Mesenchymal stem cell (in vitro differentiated cells and primary cell): Measurements from ENCODE around the gene MUC4.

ENCODE experiments used
- DNase-seq: peaks from one replicate; pipeline ENCODE4 v3.0.0-alpha.2; 2013
- H2AFZ ChIP-seq: one replicate; pipeline ENCODE4 v1.6.1; 2013; ENCODE audit warnings: low read depth, mild to moderate bottlenecking, control low read depth, inconsistent platforms, low read length, moderate library complexity
- H2AK5ac ChIP-seq: 2 replicates; pipeline ENCODE4 v1.6.1; 2013; ENCODE audit warnings: low read length, moderate library complexity, mild to moderate bottlenecking, inconsistent platforms; ENCODE audit not compliant: severe bottlenecking
- H2BK120ac ChIP-seq: one replicate; pipeline ENCODE4 v1.6.1; 2013; ENCODE audit warnings: low read depth, mild to moderate bottlenecking, inconsistent platforms, low read length, moderate library complexity
- H2BK12ac ChIP-seq, 2 experiments: one replicate each; pipeline ENCODE4 v1.6.1; 2013; ENCODE audit warnings: inconsistent platforms in 2 of 2, low read length in 2 of 2, mild to moderate bottlenecking in 2 of 2, moderate library complexity in 2 of 2, control low read depth in 1 of 2
- H2BK15ac ChIP-seq: one replicate; pipeline ENCODE4 v1.6.1; 2013; ENCODE audit warnings: mild to moderate bottlenecking, low read depth, inconsistent platforms; ENCODE audit not compliant: poor library complexity, severe bottlenecking
- H2BK5ac ChIP-seq: 2 replicates; pipeline ENCODE4 v1.6.1; 2013; ENCODE audit warnings: low read depth, mild to moderate bottlenecking, low read length, control low read depth, inconsistent platforms; ENCODE audit not compliant: poor library complexity, severe bottlenecking
- H3K14ac ChIP-seq, 2 experiments: one replicate each; pipeline ENCODE4 v1.6.1; 2013; ENCODE audit warnings: inconsistent platforms in 2 of 2, low read length in 2 of 2, control low read depth in 1 of 2, mild to moderate bottlenecking in 1 of 2, moderate library complexity in 1 of 2
- H3K18ac ChIP-seq, 2 experiments: one replicate each; pipeline ENCODE4 v1.6.1; 2013; ENCODE audit warnings: inconsistent platforms in 2 of 2, low read length in 2 of 2, control low read depth in 1 of 2, low read depth in 1 of 2, mild to moderate bottlenecking in 1 of 2
- H3K23ac ChIP-seq, 2 experiments: one replicate each; pipeline ENCODE4 v1.6.1; 2013; ENCODE audit warnings: inconsistent platforms in 2 of 2, low read length in 2 of 2, mild to moderate bottlenecking in 2 of 2, moderate library complexity in 2 of 2, control low read depth in 1 of 2
- H3K27ac ChIP-seq: 2 replicates; pipeline ENCODE4 v1.5.1; 2013; ENCODE audit warnings: mild to moderate bottlenecking, moderate library complexity, low read length, control low read depth, inconsistent platforms; ENCODE audit not compliant: poor library complexity, severe bottlenecking
- H3K27me3 ChIP-seq, 2 experiments: 2 replicates each; pipeline versions ENCODE4 v1.6.1 to v1.7.0; 2013; ENCODE audit warnings: low read length in 2 of 2, mild to moderate bottlenecking in 2 of 2, moderate library complexity in 2 of 2, control low read depth in 1 of 2, inconsistent platforms in 1 of 2; ENCODE audit not compliant: control insufficient read depth in 1 of 2, insufficient read depth in 1 of 2
- H3K36me3 ChIP-seq, 2 experiments: 2 replicates each; pipeline versions ENCODE4 v1.6.1 to v1.7.0; 2013; ENCODE audit warnings: low read length in 2 of 2, control low read depth in 1 of 2, inconsistent platforms in 1 of 2, low read depth in 1 of 2, mild to moderate bottlenecking in 1 of 2; ENCODE audit not compliant: insufficient read depth in 2 of 2, control insufficient read depth in 1 of 2
- H3K4ac ChIP-seq, 2 experiments: one replicate each; pipeline ENCODE4 v1.6.1; 2013; ENCODE audit warnings: inconsistent platforms in 2 of 2, low read length in 2 of 2, mild to moderate bottlenecking in 2 of 2, moderate library complexity in 2 of 2, control low read depth in 1 of 2, low read depth in 1 of 2
- H3K4me1 ChIP-seq: 2 replicates; pipeline ENCODE4 v1.6.1; 2013; ENCODE audit warnings: low read depth, low read length, control low read depth; ENCODE audit not compliant: control insufficient read depth, insufficient read depth
- H3K4me2 ChIP-seq: 2 replicates; pipeline ENCODE4 v1.6.1; 2013; ENCODE audit warnings: low read length, mild to moderate bottlenecking, inconsistent platforms; ENCODE audit not compliant: poor library complexity, severe bottlenecking
- H3K4me3 ChIP-seq, 2 experiments: 2 replicates each; pipeline versions ENCODE4 v1.5.1 to v1.7.0; 2013; ENCODE audit warnings: low read length in 2 of 2, mild to moderate bottlenecking in 2 of 2, control low read depth in 1 of 2, low read depth in 1 of 2; ENCODE audit not compliant: insufficient read depth in 1 of 2
- H3K79me1 ChIP-seq: replicated peaks from 2 replicates; pipeline ENCODE4 v1.6.1; 2013; ENCODE audit warnings: mild to moderate bottlenecking, control low read depth, low read length, inconsistent platforms; ENCODE audit not compliant: poor library complexity, severe bottlenecking
- H3K9ac ChIP-seq: 2 replicates; pipeline ENCODE4 v1.7.0; 2013; ENCODE audit warnings: mild to moderate bottlenecking, low read length, moderate library complexity
- H3K9me3 ChIP-seq: 2 replicates; pipeline ENCODE4 v1.7.0; 2013; ENCODE audit warnings: mild to moderate bottlenecking, low read length; ENCODE audit not compliant: control insufficient read depth
- H4K8ac ChIP-seq: one replicate; pipeline ENCODE4 v1.6.1; 2013; ENCODE audit warnings: inconsistent platforms, mild to moderate bottlenecking, low read length, moderate library complexity
- H4K91ac ChIP-seq: one replicate; pipeline ENCODE4 v1.6.1; 2013; ENCODE audit warnings: mild to moderate bottlenecking, low read length, inconsistent platforms
- WGBS: methylation state at CpG from one replicate; pipeline ENCODE4 v1.1.7; 2013; ENCODE audit warnings: mixed read lengths; 5-methylcytosine and 5-hydroxymethylcytosine counted together

MUC4 gene

GRCh38 chr3:195703776-195704175 is 108.0 kb downstream of the MUC4 start:
- Histone ChIP-seq H3K4me1 (no peaks in the 10 kb centered on the region), H2BK12ac (no peak overlapping the region), H3K27me3 (peaks cover 0 to 8% of the 10 kb centered on the region in 2 experiments), H3K18ac (no peak overlapping the region), H3K9ac (no peak overlapping the region), H3K4me2 (no peak overlapping the region), H3K79me1 (no peaks in the 10 kb centered on the region), H2BK120ac (no peak overlapping the region), H4K91ac (no peak overlapping the region), H2BK5ac (no peak overlapping the region), H2BK15ac (no peak overlapping the region), H3K14ac (no peak overlapping the region), H3K4ac (no peak overlapping the region), H3K23ac (no peak overlapping the region), H3K36me3 (peaks cover 0 to 19% of the 10 kb centered on the region in 2 experiments), H3K9me3 (peaks cover 2% of the 10 kb centered on the region), H2AK5ac (no peak overlapping the region), H3K27ac (no peak overlapping the region), H4K8ac (no peak overlapping the region), H3K4me3 (no peak overlapping the region), H2AFZ (no peak overlapping the region)
- WGBS: 95% methylated on average over 5 of the region's 5 CpGs
- DNase-seq: no peak

GRCh38 chr3:195701042-195701915 is 110.5 kb downstream of the MUC4 start:
- H3K14ac ChIP-seq: no peak overlapping the region
- no peak overlapping the region for H3K27ac ChIP-seq
- peaks cover 7% of the 10 kb centered on the region for H3K4me1 ChIP-seq
- no peaks in the 10 kb centered on the region for H3K79me1 ChIP-seq
- H3K4ac ChIP-seq: no peak overlapping the region
- H3K18ac ChIP-seq: no peak overlapping the region
- no peak overlapping the region for H3K23ac ChIP-seq
- no peak overlapping the region for H2BK120ac ChIP-seq
- no peak overlapping the region for H3K4me3 ChIP-seq
- DNase-seq: no peak
- H4K8ac ChIP-seq: no peak overlapping the region
- H3K4me2 ChIP-seq: no peak overlapping the region
- no peak overlapping the region for H2AFZ ChIP-seq
- H2AK5ac ChIP-seq: no peak overlapping the region
- peaks cover 0 to 3% of the 10 kb centered on the region in 2 experiments for H3K27me3 ChIP-seq
- no peak overlapping the region for H2BK15ac ChIP-seq
- peaks cover under 1% of the 10 kb centered on the region for H3K9me3 ChIP-seq
- H3K9ac ChIP-seq: no peak overlapping the region
- H2BK5ac ChIP-seq: no peak overlapping the region
- 88% methylated on average over 6 of the region's 9 CpGs for WGBS
- no peak overlapping the region for H2BK12ac ChIP-seq
- no peak overlapping the region for H4K91ac ChIP-seq
- H3K36me3 ChIP-seq: peaks cover 9 to 16% of the 10 kb centered on the region in 2 experiments

- no peak for DNase-seq
- no peak overlapping the region for H3K4me2 ChIP-seq
- H3K14ac ChIP-seq: no peak overlapping the region
- no peaks in the 10 kb centered on the region for H3K79me1 ChIP-seq
- no peak overlapping the region for H3K9ac ChIP-seq
- no peak overlapping the region for H3K18ac ChIP-seq
- 92% methylated on average over 3 of the region's 5 CpGs for WGBS
- H3K27me3 ChIP-seq: peaks cover 0 to 3% of the 10 kb centered on the region in 2 experiments
- H2BK5ac ChIP-seq: no peak overlapping the region
- no peak overlapping the region for H2BK12ac ChIP-seq
- H3K36me3 ChIP-seq: peaks cover 9 to 16% of the 10 kb centered on the region in 2 experiments
- no peak overlapping the region for H3K4me3 ChIP-seq
- H2BK120ac ChIP-seq: no peak overlapping the region
- H3K9me3 ChIP-seq: no peaks in the 10 kb centered on the region
- H4K91ac ChIP-seq: no peak overlapping the region
- H2BK15ac ChIP-seq: no peak overlapping the region
- no peak overlapping the region for H3K27ac ChIP-seq
- H3K4me1 ChIP-seq: peaks cover 7% of the 10 kb centered on the region
- no peak overlapping the region for H3K23ac ChIP-seq
- no peak overlapping the region for H4K8ac ChIP-seq
- no peak overlapping the region for H2AK5ac ChIP-seq
- H3K4ac ChIP-seq: no peak overlapping the region
- no peak overlapping the region for H2AFZ ChIP-seq
Measured at GRCh38 chr3:195700319-195700718, 111.4 kb downstream of the MUC4 start.

GRCh38 chr3:195699860-195700259 is 111.9 kb downstream of the MUC4 start:
- Histone ChIP-seq H3K36me3 (peaks cover 10 to 20% of the 10 kb centered on the region in 2 experiments), H2BK120ac (no peak overlapping the region), H3K79me1 (no peaks in the 10 kb centered on the region), H2BK5ac (no peak overlapping the region), H3K9me3 (no peaks in the 10 kb centered on the region), H3K27me3 (peaks cover 0 to 3% of the 10 kb centered on the region in 2 experiments), H2AFZ (no peak overlapping the region), H3K18ac (no peak overlapping the region), H3K23ac (no peak overlapping the region), H2BK15ac (no peak overlapping the region), H2AK5ac (no peak overlapping the region), H2BK12ac (no peak overlapping the region), H4K91ac (no peak overlapping the region), H3K27ac (no peak overlapping the region), H3K4me3 (no peak overlapping the region), H4K8ac (no peak overlapping the region), H3K9ac (no peak overlapping the region), H3K14ac (no peak overlapping the region), H3K4ac (no peak overlapping the region), H3K4me1 (peaks cover 7% of the 10 kb centered on the region), H3K4me2 (no peak overlapping the region)
- DNase-seq: no peak
- WGBS: 91% methylated on average over 4 of the region's 6 CpGs
